ENCODE results near the gene CMTM3. TPM values are rescaled to one million over a fixed set of nuclear protein-coding genes. Genes with fewer than 3 reads are reported as not detected.

The CMTM3 gene
- total and polyA plus RNA-seq, 2 of the 4 experiments (the other 2 are of a cell fraction) = 4.5 to 35.5 TPM

GRCh38 chr16:66603537-66604375 is 748 bp upstream of the CMTM3 start:
- no TSS peak for BruUV-seq (replicated peaks)
- Histone ChIP-seq H3K79me1 (ENCODE audit: low read depth in 1 of 2, low read length in 2 of 2) (peaks cover 8 to 40% of the 10 kb centered on the region in 2 experiments), H3K4ac (ENCODE audit: low read depth, low read length) (peak overlapping the region; percentile 88), H4K5ac (ENCODE audit: low read depth, low read length) (peak overlapping the region; percentile 82), H3K18ac (ENCODE audit: low read depth, low read length) (peak overlapping the region; percentile 78), H3K23ac (ENCODE audit: low read depth, low read length) (peak overlapping the region; percentile 86; the same call in 1 of the 2 replicates), H2BK15ac (ENCODE audit: low read depth, low read length) (peak overlapping the region; percentile 48; the same call in 1 of the 3 replicates), H3K14ac (replicated peaks; ENCODE audit: low read depth, low read length) (peak overlapping the region; percentile 86), H3K9me3 (ENCODE audit: control insufficient read depth, insufficient read depth, low read length) (peaks cover 5% of the 10 kb centered on the region; the same call in 1 of the 2 replicates), H3K4me3 (ENCODE audit: insufficient read depth, low read depth, low read length) (peak overlapping the region; percentile 74), H3K4me2 (ENCODE audit: low read depth, low read length) (peak overlapping the region; percentile 77), H3K4me1 (ENCODE audit: control insufficient read depth, insufficient read depth, low read length) (peaks cover 17% of the 10 kb centered on the region), H3K9ac (ENCODE audit: low read depth, low read length) (peak overlapping the region; percentile 84), H4K20me1 (ENCODE audit: insufficient read depth, low read length) (peaks cover 14% of the 10 kb centered on the region), H2BK120ac (ENCODE audit: low read depth, low read length) (peak overlapping the region; percentile 72), H2AK9ac (replicated peaks; ENCODE audit: low read depth, low read length, poor library complexity) (peak overlapping the region; percentile 77), H3K27ac (ENCODE audit: insufficient read depth, low read length) (peak overlapping the region; percentile 88), H2BK5ac (ENCODE audit: low read depth, low read length, poor library complexity, severe bottlenecking) (peak overlapping the region; percentile 62), H3K9me1 (ENCODE audit: insufficient read depth, low read length) (peaks cover 5% of the 10 kb centered on the region), H3K36me3 (ENCODE audit: control insufficient read depth, insufficient read depth, low read length) (peaks cover 1% of the 10 kb centered on the region), H4K8ac (ENCODE audit: low read depth in 2 of 2, low read length in 2 of 2) (peak overlapping the region; percentile 45 to 92), H3K27me3 (ENCODE audit: control insufficient read depth, insufficient read depth, low read length) (peaks cover under 1% of the 10 kb centered on the region; the same call in 1 of the 2 replicates), H2AK5ac (ENCODE audit: low read depth, low read length) (peak overlapping the region; percentile 38; the same call in 1 of the 2 replicates), H3K56ac (ENCODE audit: extremely low read depth, insufficient read depth, low read length) (peak overlapping the region; percentile 63; the same call in 1 of the 2 replicates), H2BK20ac (ENCODE audit: low read depth, low read length) (peak overlapping the region; percentile 20; the same call in 1 of the 2 replicates), H4K91ac (ENCODE audit: insufficient read depth, low read depth, low read length) (peak overlapping the region; percentile 75), H2AFZ (replicated peaks; ENCODE audit: low read length, poor library complexity) (peak overlapping the region; percentile 98)
- ChIA-PET POLR2A (ENCODE audit: unreplicated experiment) (interaction anchor here (0.5 to 0.7 kb wide), 3 partner anchors 8 to 196 kb away, joined by 3 read pairs; no protein-coding TSS in a partner anchor), CTCF (interaction anchor here (0.9 kb wide), 2 partner anchors 88 to 197 kb away, joined by 3 read pairs; no protein-coding TSS in a partner anchor)
- DNase-seq (peak; percentile 58), ATAC-seq (ENCODE audit: low read depth) (peak; percentile 30)
- peak; percentile 9; the same call in 1 of the 2 replicates for TF ChIP-seq MXI1 (IDR thresholded peaks at IDR 0.05; ENCODE audit: borderline replicate concordance, low read depth, low read length)
- TF ChIP-seq CEBPB (IDR thresholded peaks at IDR 0.05; ENCODE audit: low read depth, low read length) = no peak
- 4% methylated on average over 17 of the region's 32 CpGs; no CpG with 5 or more reads in 1 of the 2 experiments for WGBS, 2 experiments (ENCODE audit: extremely low coverage in 2 of 2, insufficient read length in 1 of 2)
- dilution Hi-C loops (cut with HindIII; ENCODE audit: low sequenced_read_pairs, unreplicated experiment) = no loop called here
- intact Hi-C loops (cut with micrococcal nuclease) = loop anchor here (1.0 to 2.0 kb wide), 3 partner anchors 51 to 197 kb away; partner anchors contain the start of gene CKLF
- in situ Hi-C loops (cut with MboI; ENCODE audit: low sequenced_read_pairs) = loop anchor here (5.0 kb wide), 2 partner anchors 51 to 196 kb away; partner anchors contain the start of genes CKLF and TK2
